HL-60 (cell line): ENCODE data around the gene RSPH6A.

Experiments used
- DNase-seq, 2 experiments: peaks; one replicate each; pipeline ENCODE4 v3.0.0-alpha.2; 2010 to 2020; ENCODE audit warnings: low read depth in 1 of 2, low spot score in 1 of 2
- H3K27ac ChIP-seq: fragments of 250-450 bp; sonication (Bioruptor Pico); replicated peaks from 2 replicates; pipeline ENCODE4 v1.5.1; 2020; ENCODE audit warnings: mild to moderate bottlenecking, moderate library complexity
- H3K27me3 ChIP-seq: fragments of 250-450 bp; sonication (Bioruptor Pico); 2 replicates; pipeline ENCODE4 v1.5.1; 2021; ENCODE audit warnings: mild to moderate bottlenecking, moderate library complexity; ENCODE audit not compliant: insufficient read depth, poor library complexity, severe bottlenecking
- H3K4me3 ChIP-seq: replicated peaks from 2 replicates; pipeline ENCODE4 v1.5.1; 2011; ENCODE audit warnings: mild to moderate bottlenecking, control low read depth, low read length; ENCODE audit not compliant: insufficient read depth
- GABPA ChIP-seq: IDR thresholded peaks from 2 replicates; pipeline ENCODE4 v1.6.1; 2012; ENCODE audit warnings: low read depth
- POLR2AphosphoS5 ChIP-seq: IDR thresholded peaks from 2 replicates; pipeline ENCODE4 v1.6.1; 2012; ENCODE audit warnings: low read depth
- SPI1 ChIP-seq: IDR thresholded peaks from 2 replicates; pipeline ENCODE4 v1.6.1; 2012; ENCODE audit warnings: low read depth, mild to moderate bottlenecking, borderline replicate concordance
- TF ChIP-seq, protein P1 (sequence below): IDR thresholded peaks from one replicate; pipeline ENCODE4 v1.5.1; 2011; ENCODE audit warnings: low read length, control low read depth, inconsistent platforms; ENCODE audit not compliant: insufficient read depth
- TF ChIP-seq, protein P2 (sequence below): IDR thresholded peaks from 2 replicates; pipeline ENCODE4 v1.6.1; 2012; ENCODE audit warnings: low read depth; ENCODE audit not compliant: insufficient replicate concordance

The RSPH6A gene

DNA sequence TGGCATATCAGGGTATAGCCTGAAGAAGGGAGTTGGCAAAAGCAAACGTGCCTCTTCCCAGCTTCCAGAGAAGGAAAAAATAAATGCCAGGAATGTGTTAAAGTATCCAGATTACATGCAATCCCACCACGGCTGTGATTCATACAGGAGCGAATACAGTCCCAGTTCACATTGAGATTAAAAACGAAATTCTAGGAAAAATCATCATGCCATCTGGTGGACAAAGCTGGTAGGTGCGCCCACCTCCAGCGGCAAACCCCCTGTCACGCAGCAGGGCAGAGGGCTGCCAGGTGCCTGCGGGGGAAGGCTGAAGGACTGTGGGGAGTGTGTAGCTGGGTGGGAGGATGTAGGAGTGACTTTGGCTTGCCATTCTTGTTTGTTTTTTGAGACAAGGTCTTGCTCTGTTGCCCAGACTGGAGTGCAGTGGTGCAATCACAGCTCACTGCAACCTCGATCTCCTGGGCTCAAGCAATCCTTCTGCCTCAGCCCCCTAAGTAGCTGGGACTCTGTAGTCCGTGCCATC, 16.1 kb downstream of the RSPH6A start:
- TF ChIP-seq POLR2AphosphoS5, result no peak
- TF ChIP-seq, protein P1, sequence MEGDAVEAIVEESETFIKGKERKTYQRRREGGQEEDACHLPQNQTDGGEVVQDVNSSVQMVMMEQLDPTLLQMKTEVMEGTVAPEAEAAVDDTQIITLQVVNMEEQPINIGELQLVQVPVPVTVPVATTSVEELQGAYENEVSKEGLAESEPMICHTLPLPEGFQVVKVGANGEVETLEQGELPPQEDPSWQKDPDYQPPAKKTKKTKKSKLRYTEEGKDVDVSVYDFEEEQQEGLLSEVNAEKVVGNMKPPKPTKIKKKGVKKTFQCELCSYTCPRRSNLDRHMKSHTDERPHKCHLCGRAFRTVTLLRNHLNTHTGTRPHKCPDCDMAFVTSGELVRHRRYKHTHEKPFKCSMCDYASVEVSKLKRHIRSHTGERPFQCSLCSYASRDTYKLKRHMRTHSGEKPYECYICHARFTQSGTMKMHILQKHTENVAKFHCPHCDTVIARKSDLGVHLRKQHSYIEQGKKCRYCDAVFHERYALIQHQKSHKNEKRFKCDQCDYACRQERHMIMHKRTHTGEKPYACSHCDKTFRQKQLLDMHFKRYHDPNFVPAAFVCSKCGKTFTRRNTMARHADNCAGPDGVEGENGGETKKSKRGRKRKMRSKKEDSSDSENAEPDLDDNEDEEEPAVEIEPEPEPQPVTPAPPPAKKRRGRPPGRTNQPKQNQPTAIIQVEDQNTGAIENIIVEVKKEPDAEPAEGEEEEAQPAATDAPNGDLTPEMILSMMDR, result peak; percentile 73
- Histone ChIP-seq H3K4me3 (no peak overlapping the region), H3K27ac (no peak overlapping the region), H3K27me3 (peaks cover 42% of the 10 kb centered on the region)
- peak in 1 of 2 experiments; percentile 30 for DNase-seq

DNA sequence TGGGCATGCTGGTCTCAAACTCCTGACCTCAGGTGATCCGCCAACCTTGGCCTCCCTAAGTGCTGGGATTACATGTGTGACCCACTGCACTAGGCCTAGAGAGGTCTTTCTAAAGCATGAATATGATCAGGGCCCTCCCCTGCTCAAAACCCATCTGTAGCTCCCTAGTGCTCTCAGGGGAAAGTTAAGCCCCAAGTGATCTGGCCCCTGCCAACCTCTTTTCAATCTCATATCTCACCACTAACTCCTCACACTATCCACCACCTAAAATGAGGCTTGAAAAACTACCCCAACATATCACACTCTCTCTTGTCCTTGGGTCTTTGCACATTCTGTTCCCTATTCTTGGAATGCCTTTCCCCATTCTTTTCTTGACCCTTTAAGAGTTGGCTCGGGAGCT, 20.5 kb downstream of the RSPH6A start:
- no peak overlapping the region for H3K4me3 ChIP-seq
- TF ChIP-seq GABPA (no peak), POLR2AphosphoS5 (no peak), SPI1 (no peak)
- TF ChIP-seq, protein P1, result no peak
- TF ChIP-seq, protein P2, sequence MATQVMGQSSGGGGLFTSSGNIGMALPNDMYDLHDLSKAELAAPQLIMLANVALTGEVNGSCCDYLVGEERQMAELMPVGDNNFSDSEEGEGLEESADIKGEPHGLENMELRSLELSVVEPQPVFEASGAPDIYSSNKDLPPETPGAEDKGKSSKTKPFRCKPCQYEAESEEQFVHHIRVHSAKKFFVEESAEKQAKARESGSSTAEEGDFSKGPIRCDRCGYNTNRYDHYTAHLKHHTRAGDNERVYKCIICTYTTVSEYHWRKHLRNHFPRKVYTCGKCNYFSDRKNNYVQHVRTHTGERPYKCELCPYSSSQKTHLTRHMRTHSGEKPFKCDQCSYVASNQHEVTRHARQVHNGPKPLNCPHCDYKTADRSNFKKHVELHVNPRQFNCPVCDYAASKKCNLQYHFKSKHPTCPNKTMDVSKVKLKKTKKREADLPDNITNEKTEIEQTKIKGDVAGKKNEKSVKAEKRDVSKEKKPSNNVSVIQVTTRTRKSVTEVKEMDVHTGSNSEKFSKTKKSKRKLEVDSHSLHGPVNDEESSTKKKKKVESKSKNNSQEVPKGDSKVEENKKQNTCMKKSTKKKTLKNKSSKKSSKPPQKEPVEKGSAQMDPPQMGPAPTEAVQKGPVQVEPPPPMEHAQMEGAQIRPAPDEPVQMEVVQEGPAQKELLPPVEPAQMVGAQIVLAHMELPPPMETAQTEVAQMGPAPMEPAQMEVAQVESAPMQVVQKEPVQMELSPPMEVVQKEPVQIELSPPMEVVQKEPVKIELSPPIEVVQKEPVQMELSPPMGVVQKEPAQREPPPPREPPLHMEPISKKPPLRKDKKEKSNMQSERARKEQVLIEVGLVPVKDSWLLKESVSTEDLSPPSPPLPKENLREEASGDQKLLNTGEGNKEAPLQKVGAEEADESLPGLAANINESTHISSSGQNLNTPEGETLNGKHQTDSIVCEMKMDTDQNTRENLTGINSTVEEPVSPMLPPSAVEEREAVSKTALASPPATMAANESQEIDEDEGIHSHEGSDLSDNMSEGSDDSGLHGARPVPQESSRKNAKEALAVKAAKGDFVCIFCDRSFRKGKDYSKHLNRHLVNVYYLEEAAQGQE, result no peak
- H3K27ac ChIP-seq, result no peak overlapping the region
- H3K27me3 ChIP-seq, result peaks cover 53% of the 10 kb centered on the region
- DNase-seq, result no peak

DNA sequence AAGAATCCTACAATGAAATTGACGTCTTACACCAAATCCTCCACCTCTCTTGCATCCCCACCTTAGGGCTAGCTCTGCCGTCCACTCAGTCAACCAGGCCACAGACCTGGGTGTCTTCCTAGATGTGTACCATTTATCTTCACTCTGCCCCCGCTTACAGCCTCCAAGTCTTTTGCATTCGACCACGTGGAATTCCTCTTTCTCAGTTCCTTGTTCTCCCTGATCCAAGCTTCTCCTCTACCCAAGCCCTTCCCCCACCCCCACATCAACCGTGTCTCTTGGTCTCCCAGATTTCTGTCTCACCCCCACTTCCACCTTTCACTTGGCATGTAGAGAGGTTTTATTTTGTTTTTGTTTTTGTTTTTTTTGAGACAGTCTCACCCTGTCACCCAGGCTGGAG, 21.2 kb downstream of the RSPH6A start:
- peaks cover 60% of the 10 kb centered on the region for H3K27me3 ChIP-seq
- H3K4me3 ChIP-seq, result no peak overlapping the region
- no peak overlapping the region for H3K27ac ChIP-seq
- no peak for TF ChIP-seq SPI1
- no peak for TF ChIP-seq POLR2AphosphoS5
- no peak for TF ChIP-seq GABPA
- TF ChIP-seq, protein P2, result no peak
- no peak for DNase-seq

DNA sequence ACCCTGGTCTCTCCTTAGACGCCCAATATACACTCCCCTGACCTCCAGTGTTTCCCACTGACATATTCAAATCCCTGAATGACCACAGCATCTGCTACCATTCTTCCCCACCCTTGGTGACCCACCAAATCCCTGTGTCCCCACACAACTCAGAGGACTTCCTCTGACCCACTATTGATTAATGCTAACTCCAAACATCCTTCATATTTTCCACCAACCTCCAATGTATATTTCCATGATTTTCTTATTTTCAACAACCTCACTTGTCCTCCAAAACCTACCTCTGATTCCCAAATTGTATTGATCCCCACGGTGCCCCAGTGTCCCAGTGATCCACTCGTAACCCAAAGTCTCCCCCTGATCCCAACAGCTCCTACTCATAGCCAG, 21.9 kb downstream of the RSPH6A start:
- peaks cover 67% of the 10 kb centered on the region for H3K27me3 ChIP-seq
- H3K4me3 ChIP-seq, result peak overlapping the region; percentile 40
- no peak overlapping the region for H3K27ac ChIP-seq
- DNase-seq, result no peak
- TF ChIP-seq, protein P2, result no peak
- TF ChIP-seq GABPA (no peak), POLR2AphosphoS5 (no peak), SPI1 (no peak)
- TF ChIP-seq, protein P1, result no peak
